GM20000 (cell line): ENCODE data around the gene POLR2M.

Experiments
- DNase-seq: peaks from one replicate; pipeline ENCODE4 v3.0.0; 2012; ENCODE audit warnings: low spot score
- CTCF ChIP-seq: IDR thresholded peaks from 2 replicates; pipeline ENCODE4 v1.5.1; 2012; ENCODE audit warnings: mild to moderate bottlenecking, control low read depth; ENCODE audit errors: extremely low read depth, missing control alignments

The POLR2M gene

GRCh38 chr15:57704441-57704840 is 2.1 kb upstream of the POLR2M start:
- TF ChIP-seq CTCF = no peak
- DNase-seq = no peak

GRCh38 chr15:57705746-57706404 is 639 bp upstream of the POLR2M start:
- no peak for TF ChIP-seq CTCF

GRCh38 chr15:57708047-57708446 is 1.5 kb downstream of the POLR2M start:
- DNase-seq = no peak

More at GRCh38 chr15:57705746-57706404, 639 bp upstream of the POLR2M start:
- no peak for DNase-seq

GRCh38 chr15:57718309-57718708 is 11.8 kb downstream of the POLR2M start:
- no peak for DNase-seq
- TF ChIP-seq CTCF = no peak

More at GRCh38 chr15:57708047-57708446, 1.5 kb downstream of the POLR2M start:
- TF ChIP-seq CTCF = no peak

GRCh38 chr15:57720867-57721266 is 14.4 kb downstream of the POLR2M start:
- no peak for DNase-seq
- no peak for TF ChIP-seq CTCF

GRCh38 chr15:57726411-57726810 is 19.9 kb downstream of the POLR2M start:
- no peak for TF ChIP-seq CTCF

GRCh38 chr15:57727031-57727430 is 20.5 kb downstream of the POLR2M start:
- no peak for DNase-seq
- no peak for TF ChIP-seq CTCF

More at GRCh38 chr15:57726411-57726810, 19.9 kb downstream of the POLR2M start:
- no peak for DNase-seq
